ENCODE measurements around the gene ZSCAN4. TPM values are rescaled to one million over a fixed set of nuclear protein-coding genes. Genes with fewer than 3 reads are reported as not detected.

Gene ZSCAN4, protein sequence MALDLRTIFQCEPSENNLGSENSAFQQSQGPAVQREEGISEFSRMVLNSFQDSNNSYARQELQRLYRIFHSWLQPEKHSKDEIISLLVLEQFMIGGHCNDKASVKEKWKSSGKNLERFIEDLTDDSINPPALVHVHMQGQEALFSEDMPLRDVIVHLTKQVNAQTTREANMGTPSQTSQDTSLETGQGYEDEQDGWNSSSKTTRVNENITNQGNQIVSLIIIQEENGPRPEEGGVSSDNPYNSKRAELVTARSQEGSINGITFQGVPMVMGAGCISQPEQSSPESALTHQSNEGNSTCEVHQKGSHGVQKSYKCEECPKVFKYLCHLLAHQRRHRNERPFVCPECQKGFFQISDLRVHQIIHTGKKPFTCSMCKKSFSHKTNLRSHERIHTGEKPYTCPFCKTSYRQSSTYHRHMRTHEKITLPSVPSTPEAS
- total RNA-seq, result not detected in 2 replicates

DNA sequence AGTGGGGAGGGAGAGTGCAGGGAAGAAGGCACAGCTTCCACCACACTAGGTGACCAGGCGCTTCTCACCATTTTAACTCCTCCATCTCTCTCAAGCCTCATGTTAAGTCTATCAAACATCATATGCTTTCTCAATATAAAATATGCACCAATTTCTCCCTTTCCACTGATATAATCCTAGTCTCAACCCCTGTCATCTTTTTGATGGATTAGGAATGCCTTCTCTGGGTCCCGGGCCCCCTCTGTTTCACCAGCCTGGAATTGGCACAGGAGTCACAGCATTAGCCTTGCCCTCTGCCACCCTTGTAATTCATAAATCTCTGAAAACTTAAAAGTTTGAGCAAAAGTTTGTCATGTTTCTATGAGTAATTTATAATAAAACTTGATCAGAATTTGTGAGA, at the start of gene ZSCAN4:
Gene ZSCAN4 (plus strand): TSS at position 301 of the 400 bp plus-strand sequence. CDS start 7,211 bp downstream, outside the sequence.

DNA sequence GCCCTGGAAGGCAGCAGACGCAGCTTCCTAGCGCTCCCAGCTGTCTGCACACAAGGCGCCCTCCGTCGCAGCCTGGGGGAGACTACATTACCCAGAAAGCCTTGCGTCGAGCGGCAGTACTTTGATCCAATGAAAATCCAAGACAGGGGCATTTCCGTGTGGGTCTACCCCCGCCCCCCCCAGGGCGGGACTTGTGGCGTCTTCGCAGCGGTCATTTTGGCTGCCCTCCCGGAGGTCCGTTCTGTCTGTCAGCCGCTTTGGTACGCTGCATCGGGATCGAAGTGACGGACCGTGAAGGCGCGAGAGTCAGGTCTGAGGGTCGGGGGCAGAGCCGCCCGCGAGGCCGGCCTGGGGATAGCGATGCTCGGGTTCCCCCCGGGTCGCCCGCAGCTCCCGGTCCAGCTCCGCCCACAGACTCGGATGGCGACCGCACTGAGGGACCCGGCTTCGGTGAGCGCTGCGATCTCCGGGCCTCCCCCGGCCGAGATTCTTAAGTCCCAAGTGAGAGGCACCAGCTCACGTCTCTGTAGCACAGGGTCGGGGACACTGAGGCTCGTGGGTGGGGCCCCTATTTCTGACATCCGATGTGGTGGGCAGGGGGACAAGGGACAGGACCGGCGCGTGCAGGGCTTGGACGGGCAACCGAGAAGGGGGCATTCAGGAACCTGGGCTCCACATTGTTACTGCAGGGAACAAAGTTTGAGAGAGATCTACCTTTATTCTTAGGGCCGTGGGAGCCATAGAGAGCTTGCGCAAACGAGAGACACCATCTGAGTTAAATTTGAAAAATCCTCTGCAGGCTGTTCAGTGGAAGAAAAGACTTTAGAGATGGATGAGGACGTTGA, 35.5 kb upstream of the ZSCAN4 start, which contains the start of gene ZNF211:
Gene ZNF211 (plus strand): TSS at position 182 of the 845 bp plus-strand sequence. CDS start 179 bp downstream, at position 361.

DNA sequence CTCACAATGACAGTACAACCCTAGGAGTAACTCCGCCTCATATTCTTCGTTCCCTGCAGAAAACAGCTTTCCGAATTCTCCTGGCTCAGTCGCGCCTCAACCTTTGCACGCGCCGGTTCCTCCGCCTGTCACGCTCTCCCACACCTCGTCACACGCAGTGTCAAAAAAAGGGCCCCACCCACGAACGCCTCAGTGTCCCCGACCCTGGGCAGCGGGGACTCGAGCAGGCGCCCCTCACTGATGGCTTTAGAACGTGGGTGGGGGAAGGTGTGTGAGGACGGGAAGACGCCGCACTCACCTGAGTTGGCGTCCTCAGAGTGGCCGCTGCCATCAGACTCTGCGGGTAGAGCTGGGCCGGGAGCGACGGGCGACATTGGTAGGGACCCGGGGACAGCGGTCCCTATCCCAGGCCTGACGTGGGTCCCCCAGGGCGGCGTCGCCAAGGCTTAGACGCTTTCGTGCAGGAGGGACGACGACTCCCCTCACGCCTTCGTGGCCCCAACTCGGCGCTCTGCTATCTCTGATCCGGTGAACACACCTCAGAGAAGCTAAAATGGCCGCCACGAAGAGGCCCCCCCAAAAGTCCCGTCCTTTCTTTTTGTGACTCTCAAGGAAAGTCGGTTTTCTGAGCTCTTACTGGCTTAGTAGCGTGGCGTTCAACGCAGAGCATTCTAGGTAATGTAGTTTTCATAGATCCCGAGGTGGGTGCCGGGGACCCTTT, 40.1 kb downstream of the ZSCAN4 start, which contains the start of gene ZNF154:
Gene ZNF154 (minus strand): TSS at position 564 of the 721 bp plus-strand sequence. CDS start 233 bp downstream, at position 331.

Other genes with a start within 250 kb of the ZSCAN4 start
- 7.8 and 13.8 TPM in 2 replicates for gene ZNF749, start 233.6 kb upstream of the ZSCAN4 start, total RNA-seq
- gene VN1R1, start 211.8 kb upstream of the ZSCAN4 start, total RNA-seq, result 0.30 and 0.32 TPM in 2 replicates
- 8.8 and 13.1 TPM in 2 replicates for gene ZNF772, start 191.4 kb upstream of the ZSCAN4 start, total RNA-seq
- 7.3 and 8.8 TPM in 2 replicates for gene ZNF419, start 181.2 kb upstream of the ZSCAN4 start, total RNA-seq
- gene ZNF773, start 169.0 kb upstream of the ZSCAN4 start, total RNA-seq, result 7.5 and 8.1 TPM in 2 replicates
- 3.5 and 5.2 TPM in 2 replicates for gene ZNF549, start 141.6 kb upstream of the ZSCAN4 start, total RNA-seq
- 2.9 and 5.8 TPM in 2 replicates for gene ZNF550, start 109.1 kb upstream of the ZSCAN4 start, total RNA-seq
- gene ZNF416, start 90.0 kb upstream of the ZSCAN4 start, total RNA-seq, result 3.9 and 4.3 TPM in 2 replicates
- 1.6 and 2.9 TPM in 2 replicates for gene ZIK1, start 84.8 kb upstream of the ZSCAN4 start, total RNA-seq
- gene ZNF530, start 69.0 kb upstream of the ZSCAN4 start, total RNA-seq, result 1.4 and 7.1 TPM in 2 replicates
- gene ZNF134, start 54.7 kb upstream of the ZSCAN4 start, total RNA-seq, result 14.9 and 18.5 TPM in 2 replicates
- gene ZNF211, start 35.8 kb upstream of the ZSCAN4 start, total RNA-seq, result 5.8 and 9.3 TPM in 2 replicates
- 7.4 and 9.4 TPM in 2 replicates for gene ZNF551, start 13.0 kb downstream of the ZSCAN4 start, total RNA-seq
- 0.32 and 1.5 TPM in 2 replicates for gene ZNF154, start 40.3 kb downstream of the ZSCAN4 start, total RNA-seq
- gene ZNF671, start 58.7 kb downstream of the ZSCAN4 start, total RNA-seq, result 4.2 and 7.0 TPM in 2 replicates
- 9.9 and 12.0 TPM in 2 replicates for gene ZNF776, start 77.9 kb downstream of the ZSCAN4 start, total RNA-seq
- gene ZNF586, start 100.7 kb downstream of the ZSCAN4 start, total RNA-seq, result 11.4 and 22.9 TPM in 2 replicates
- gene ZNF552, start 146.0 kb downstream of the ZSCAN4 start, total RNA-seq, result 6.5 and 10.5 TPM in 2 replicates
- gene ZNF587B, start 161.4 kb downstream of the ZSCAN4 start, total RNA-seq, result 20.8 and 22.5 TPM in 2 replicates
- gene ZNF587, start 180.9 kb downstream of the ZSCAN4 start, total RNA-seq, result 29.6 and 31.8 TPM in 2 replicates
- 2.9 and 4.6 TPM in 2 replicates for gene ZNF814, start 220.1 kb downstream of the ZSCAN4 start, total RNA-seq
- 10.7 and 17.8 TPM in 2 replicates for gene ZNF417, start 247.7 kb downstream of the ZSCAN4 start, total RNA-seq